K562 (cell line): Measurements from ENCODE around the gene ARHGAP26. TPM values are rescaled to one million over a fixed set of nuclear protein-coding genes. Genes with fewer than 3 reads are reported as not detected.

Experiments used
- ATAC-seq: fragments of 200-7000 bp; cut with Tn5 transposase; 3 replicates; pipeline ENCODE4 v1.9.1; 2020; ENCODE audit warnings: moderate library complexity
- BruUV-seq: library from RNA; stranded (reverse); fragments of 400-500 nt; replicated peaks from 2 replicates; lab custom pipeline; 2021; lab: Mats Ljungman, UMichigan
- CTCF ChIA-PET: fragments of 300-600 bp; formaldehyde crosslinking; extraction: SDS; loops from one replicate; lab custom pipeline; 2021; ENCODE audit warnings: low intra/inter-chr PET ratio; lab: Yijun Ruan, JAX
- POLR2A ChIA-PET: fragments of 300-600, 350-650 bp; sonication (Branson Sonifier 250); formaldehyde crosslinking; extraction: SDS; loops from one replicate; lab custom pipeline; 2021; ENCODE audit warnings: antibody characterized with exemption, inconsistent platforms; lab: Yijun Ruan, JAX
- DNase-seq, 4 experiments: peaks; one replicate each; pipeline versions ENCODE4 v3.0.0 to v3.0.0-alpha.2; 2011 to 2018; ENCODE audit warnings: low spot score in 3 of 4, mixed read lengths in 3 of 4; ENCODE audit errors: extremely low read depth in 1 of 4
- FAIRE-seq: peaks from 2 replicates; lab custom pipeline; 2011; peaks lifted over from hg19 to GRCh38; lab: Jason Lieb, UNC
- H2AFZ ChIP-seq: 2 replicates; pipeline ENCODE4 v1.6.0; 2011; ENCODE audit warnings: low read depth, low read length, control low read depth, inconsistent platforms
- H3K27ac ChIP-seq: fragments of 200-600 bp; 3 replicates; pipeline ENCODE4 v1.8.0; 2011; ENCODE audit warnings: low read depth, mild to moderate bottlenecking, control low read depth, inconsistent platforms, low read length, moderate library complexity, mixed read lengths; ENCODE audit errors: extremely low read depth
- H3K27me3 ChIP-seq, 2 experiments: fragments of 300-600 bp in 1 of 2; 2 replicates in 1 of 2; 3 replicates in 1 of 2; pipeline versions ENCODE4 v1.6.0 to v1.8.0; 2011; ENCODE audit warnings: inconsistent platforms in 2 of 2, low read length in 2 of 2, mild to moderate bottlenecking in 1 of 2, mixed read lengths in 1 of 2, moderate library complexity in 1 of 2; ENCODE audit not compliant: control insufficient read depth in 2 of 2, insufficient read depth in 2 of 2
- H3K36me3 ChIP-seq: fragments of 300-600 bp; 3 replicates; pipeline ENCODE4 v1.8.0; 2011; ENCODE audit warnings: mild to moderate bottlenecking, low read length, inconsistent platforms; ENCODE audit not compliant: control insufficient read depth, insufficient read depth
- H3K4me1 ChIP-seq, 2 experiments: fragments of 200-600 bp in 1 of 2; replicated peaks in 1 of 2; 2 replicates in 1 of 2; 3 replicates in 1 of 2; pipeline versions ENCODE4 v1.5.1 to v1.8.0; 2011; ENCODE audit warnings: inconsistent platforms in 2 of 2, low read length in 2 of 2, mild to moderate bottlenecking in 1 of 2, mixed read lengths in 1 of 2, moderate library complexity in 1 of 2; ENCODE audit not compliant: control insufficient read depth in 2 of 2, insufficient read depth in 2 of 2
- H3K4me2 ChIP-seq: 2 replicates; pipeline ENCODE4 v1.6.1; 2011; ENCODE audit warnings: low read length, control low read depth, inconsistent platforms, mixed read lengths; ENCODE audit not compliant: insufficient read depth
- H3K4me3 ChIP-seq: fragments of 200-600 bp; sonication (generic), shearing (Covaris generic); 2 replicates; pipeline ENCODE4 v1.5.1; 2016; ENCODE audit warnings: control low read depth, inconsistent platforms
- H3K79me2 ChIP-seq: fragments of 200-600 bp; 3 replicates; pipeline ENCODE4 v1.8.0; 2011; ENCODE audit warnings: low read length, inconsistent platforms; ENCODE audit not compliant: control insufficient read depth, insufficient read depth
- H3K9ac ChIP-seq, 2 experiments: 2 replicates each; pipeline versions ENCODE4 v1.6.0 to v1.6.1; 2011; ENCODE audit warnings: low read depth in 2 of 2, low read length in 2 of 2, control low read depth in 1 of 2, inconsistent platforms in 1 of 2, mild to moderate bottlenecking in 1 of 2, mixed read lengths in 1 of 2; ENCODE audit not compliant: insufficient read depth in 1 of 2
- H3K9me1 ChIP-seq: one replicate; pipeline ENCODE4 v1.6.0; 2011; ENCODE audit warnings: inconsistent platforms, mild to moderate bottlenecking, low read length, moderate library complexity; ENCODE audit not compliant: control insufficient read depth, insufficient read depth
- H3K9me3 ChIP-seq: replicated peaks from 2 replicates; pipeline ENCODE4 v1.5.1; 2011; ENCODE audit warnings: low read depth, low read length, inconsistent platforms; ENCODE audit not compliant: control insufficient read depth, insufficient read depth
- H4K20me1 ChIP-seq: replicated peaks from 2 replicates; pipeline ENCODE4 v1.6.1; 2011; ENCODE audit warnings: low read length, inconsistent platforms, mixed read lengths; ENCODE audit not compliant: control insufficient read depth, insufficient read depth
- ARNT ChIP-seq, 2 experiments: fragments of 450-650 bp; IDR thresholded peaks; 2 replicates each; pipeline ENCODE4 v1.6.1; 2016; ENCODE audit warnings: mild to moderate bottlenecking in 1 of 2
- CBFA2T3 ChIP-seq: fragments of 450-650 bp; IDR thresholded peaks from 2 replicates; pipeline ENCODE4 v1.6.1; 2017
- CEBPB ChIP-seq: fragments of 450-650 bp; IDR thresholded peaks from 2 replicates; pipeline ENCODE4 v1.6.1; 2016; ENCODE audit warnings: missing genetic modification characterization, missing compliant biosample characterization
- DLX4 ChIP-seq: fragments of 250-450 bp; sonication (Bioruptor Pico); IDR thresholded peaks from 2 replicates; pipeline ENCODE4 v1.6.1; 2021; ENCODE audit warnings: mild to moderate bottlenecking
- ILK ChIP-seq: fragments of 450-650 bp; IDR thresholded peaks from 2 replicates; pipeline ENCODE4 v1.6.1; 2016; ENCODE audit warnings: missing genetic modification characterization, low read depth, mild to moderate bottlenecking, missing compliant biosample characterization, moderate library complexity, borderline replicate concordance
- KLF10 ChIP-seq: fragments of 250-450 bp; sonication (Bioruptor Pico); IDR thresholded peaks from 2 replicates; pipeline ENCODE4 v1.6.1; 2021; ENCODE audit warnings: matching md5 sums
- PHTF2 ChIP-seq: fragments of 250-450 bp; sonication (Bioruptor Pico); IDR thresholded peaks from 2 replicates; pipeline ENCODE4 v1.5.0; 2021; ENCODE audit warnings: mild to moderate bottlenecking
- POLR3G ChIP-seq: IDR thresholded peaks from 2 replicates; pipeline ENCODE4 v1.6.1; 2011; ENCODE audit not compliant: insufficient read length, insufficient replicate concordance; ENCODE audit errors: extremely low read depth
- SLC30A9 ChIP-seq: fragments of 250-450 bp; sonication (Bioruptor Pico); IDR thresholded peaks from 2 replicates; pipeline ENCODE4 v1.8.0; 2022; ENCODE audit warnings: mild to moderate bottlenecking, moderate library complexity
- ZBTB43 ChIP-seq: sonication (generic); formaldehyde crosslinking; IDR thresholded peaks from 2 replicates; pipeline ENCODE4 v1.8.0; 2023; ENCODE audit warnings: mild to moderate bottlenecking, missing genetic modification reagents
- ZNF3 ChIP-seq: fragments of 250-450 bp; sonication (Bioruptor Pico); IDR thresholded peaks from 2 replicates; pipeline ENCODE4 v1.5.0; 2021; ENCODE audit warnings: mild to moderate bottlenecking, moderate library complexity
- ZNF436 ChIP-seq: fragments of 250-450, 450-650 bp; sonication (Bioruptor Pico); formaldehyde crosslinking; IDR thresholded peaks from 2 replicates; pipeline ENCODE4 v1.7.0; 2020; ENCODE audit warnings: mild to moderate bottlenecking
- ZNF77 ChIP-seq: fragments of 250-450 bp; sonication (Bioruptor Pico); IDR thresholded peaks from 2 replicates; pipeline ENCODE4 v1.5.0; 2020
- ZNF778 ChIP-seq: fragments of 450-650 bp; formaldehyde crosslinking; IDR thresholded peaks from 2 replicates; pipeline ENCODE4 v1.4.0; 2020; ENCODE audit warnings: mild to moderate bottlenecking, moderate library complexity
- WGBS: fragments of 100-300 bp; shearing (Covaris generic); methylation state at CpG from one replicate; pipeline ENCODE4 v1.1.6; 2016; ENCODE audit warnings: low coverage, mixed read lengths; ENCODE audit not compliant: insufficient coverage; ENCODE audit errors: missing lambda C conversion rate; 5-methylcytosine and 5-hydroxymethylcytosine counted together
- in situ Hi-C: fragments of 300-500 bp; cut with MboI; formaldehyde crosslinking; loops from 4 replicates; pipeline ENCODE4 v1.15.0; 2018; ENCODE audit warnings: inconsistent platforms, mixed read lengths
- intact Hi-C: fragments of 100-400 bp; cut with micrococcal nuclease; formaldehyde crosslinking; loops from 2 replicates; pipeline ENCODE4 v1.14.2; 2022
- polyA plus RNA-seq, 8 experiments: library from polyadenylated mRNA; depleted of rRNA in 4 of 8; stranded (reverse) in 5 of 8; unstranded in 3 of 8; fragments of >200 nt; fragmentation: Nextera tagmentation in 2 of 8; fragmentation: Illumina TruSeq in 1 of 8; extraction: Ambion mirVana in 2 of 8; extraction: Trizol in 1 of 8; gene quantifications; 2 replicates each; pipeline versions ENCODE4 v1.2.1 to v1.2.3, GENCODE V29; 2011 to 2014; ENCODE audit warnings: inconsistent platforms in 1 of 8, missing spikeins in 1 of 8
- total RNA-seq, 7 experiments: library from RNA; depleted of rRNA in 6 of 7; stranded (reverse); fragments of >200 nt in 6 of 7; fragmentation: Illumina TruSeq in 2 of 7; extraction: Trizol in 2 of 7; gene quantifications; 2 replicates each; pipeline versions ENCODE4 v1.2.1 to v1.2.3, GENCODE V29; 2011 to 2021; ENCODE audit warnings: low replicate concordance in 1 of 7

Gene ARHGAP26
- total and polyA plus RNA-seq, 9 of the 15 experiments (the other 6 are each of a cell fraction or from before 2014, with no cell fraction given), result 0.13 to 1.1 (median 0.55) TPM

GRCh38 chr5:143226872-143227271 is 456.7 kb downstream of the ARHGAP26 start:
- Histone ChIP-seq H3K9me1 (no peaks in the 10 kb centered on the region), H3K9ac (no peak overlapping the region; a peak in 1 of 4 replicates), H3K36me3 (no peaks in the 10 kb centered on the region), H3K9me3 (no peaks in the 10 kb centered on the region), H2AFZ (no peak overlapping the region), H3K4me3 (no peak overlapping the region), H3K4me1 (peaks cover 13 to 30% of the 10 kb centered on the region in 2 experiments), H4K20me1 (no peaks in the 10 kb centered on the region), H3K79me2 (no peaks in the 10 kb centered on the region), H3K27ac (no peak overlapping the region), H3K27me3 (no peaks in the 10 kb centered on the region), H3K4me2 (no peak overlapping the region)
- intact Hi-C loops (no loop called here), in situ Hi-C loops (no loop called here)
- WGBS, result 84% methylated on average over 3 of the region's 3 CpGs
- no peak for ATAC-seq
- ChIA-PET POLR2A (interaction anchor here (0.6 to 1.1 kb wide), 2 partner anchors 13 to 20 kb away, joined by 3 to 4 read pairs; no protein-coding TSS in a partner anchor), CTCF (interaction anchor here (0.6 kb wide), 1 partner anchor 9 kb away, joined by 3 read pairs; no protein-coding TSS in a partner anchor)
- no TSS peak for BruUV-seq
- DNase-seq, result no peak
- no peak for FAIRE-seq
- no peak for TF ChIP-seq PHTF2 (CRISPR knock-in tag)
- TF ChIP-seq ZNF77 (CRISPR knock-in tag), result no peak
- TF ChIP-seq ZNF3 (CRISPR knock-in tag), result no peak
- TF ChIP-seq KLF10 (CRISPR knock-in tag), result no peak
- no peak for TF ChIP-seq ZNF778 (CRISPR knock-in tag)
- no peak for TF ChIP-seq ARNT (IDR thresholded peaks at IDR 0.05)
- no peak for TF ChIP-seq CBFA2T3
- no peak for TF ChIP-seq POLR3G
- TF ChIP-seq ILK, result no peak
- TF ChIP-seq ZNF436 (CRISPR knock-in tag), result no peak
- TF ChIP-seq ZBTB43, result no peak
- no peak for TF ChIP-seq SLC30A9 (CRISPR knock-in tag)
- no peak for TF ChIP-seq CEBPB
- TF ChIP-seq DLX4 (CRISPR knock-in tag), result no peak
